GM21717 (cell line): ENCODE measurements around the gene GALNTL6.
"Not testable (repeated sequence)": the region's sequence is repeated elsewhere in the genome, so short reads cannot be mapped to it uniquely, and the experiment has no call there.

Experiments used
- ATAC-seq: cut with Tn5 transposase; IDR thresholded peaks from one replicate; pipeline ENCODE4 v1.9.1; 2021; ENCODE audit warnings: mild to moderate bottlenecking, moderate library complexity; ENCODE audit not compliant: unreplicated experiment

Gene GALNTL6

DNA sequence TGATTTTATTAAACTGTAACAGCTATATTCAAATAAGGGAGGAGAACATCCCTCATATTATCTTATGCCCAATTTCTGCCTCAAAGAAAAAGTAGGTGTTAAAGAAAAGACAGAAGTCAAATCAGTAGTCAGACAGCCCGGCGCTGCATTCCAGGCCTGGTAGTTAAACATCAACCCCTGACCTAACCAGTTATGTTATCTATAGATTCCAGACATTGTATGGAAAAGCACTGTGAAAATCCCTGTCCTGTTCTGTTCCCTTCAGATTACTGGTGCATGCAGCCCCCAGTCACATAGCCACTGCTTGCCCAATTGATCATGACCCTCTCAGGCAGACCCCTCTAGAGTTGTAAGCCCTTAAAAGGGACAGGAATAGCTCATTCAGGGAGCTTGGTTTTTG is 1085.5 kb downstream of the GALNTL6 start:
- ATAC-seq = no peak

DNA sequence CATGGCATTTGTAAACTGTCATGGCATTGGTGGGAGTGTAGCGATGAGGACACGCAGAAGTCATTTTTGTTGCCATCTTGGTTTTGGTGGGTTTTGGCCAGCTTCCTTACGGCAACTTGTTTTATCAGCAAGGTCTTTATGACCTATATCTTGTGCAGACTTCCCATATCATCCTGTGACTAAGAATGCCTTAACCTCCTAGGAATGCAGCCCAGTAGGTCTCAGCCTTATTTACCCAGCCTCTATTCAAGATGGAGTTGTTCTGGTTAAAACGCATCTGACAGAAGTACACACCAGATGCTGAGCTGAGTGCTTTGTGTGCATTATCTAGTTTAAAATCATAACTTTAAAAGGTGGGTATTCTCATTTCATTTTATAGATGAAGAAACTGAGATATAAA is 1086.7 kb downstream of the GALNTL6 start:
- ATAC-seq = no peak

DNA sequence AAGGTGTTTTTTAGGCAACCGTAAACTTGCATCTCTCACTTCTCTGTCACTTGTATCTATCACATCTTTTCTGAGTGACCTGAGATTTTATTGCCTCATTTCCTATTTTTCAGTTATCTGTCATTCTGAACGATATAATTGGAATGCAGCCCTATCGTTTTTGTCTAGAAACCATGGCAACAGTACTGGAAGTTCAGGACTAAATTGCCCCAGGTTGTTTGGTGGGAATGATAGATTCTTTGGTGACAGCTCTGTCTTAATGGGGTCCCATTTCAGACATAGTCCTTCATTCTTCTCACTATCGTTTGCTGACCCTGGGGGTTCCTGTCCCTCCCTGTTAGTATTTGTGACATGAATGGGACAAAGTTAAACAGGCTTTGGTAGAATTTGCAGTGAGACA is 1087.7 kb downstream of the GALNTL6 start:
- ATAC-seq = no peak

DNA sequence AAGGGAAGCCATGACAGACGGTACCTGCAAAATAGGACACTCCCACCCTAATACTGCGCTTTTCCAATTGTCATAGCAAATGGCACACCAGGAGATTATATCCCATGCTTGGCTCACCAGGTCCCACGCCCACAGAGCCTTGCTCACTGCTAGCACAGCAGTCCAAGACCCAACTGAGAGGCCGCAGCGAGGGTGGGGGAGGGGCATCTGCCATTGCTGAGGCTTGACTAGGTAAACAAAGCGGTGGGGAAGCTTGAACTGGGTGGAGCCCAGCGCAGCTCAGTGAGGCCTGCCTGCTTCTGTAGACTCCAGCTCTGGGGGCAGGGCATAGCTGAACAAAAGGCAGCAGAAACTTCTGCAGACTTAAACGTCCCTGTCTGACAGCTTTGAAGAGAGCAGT is 1099.3 kb downstream of the GALNTL6 start:
- not testable (repeated sequence) for ATAC-seq

DNA sequence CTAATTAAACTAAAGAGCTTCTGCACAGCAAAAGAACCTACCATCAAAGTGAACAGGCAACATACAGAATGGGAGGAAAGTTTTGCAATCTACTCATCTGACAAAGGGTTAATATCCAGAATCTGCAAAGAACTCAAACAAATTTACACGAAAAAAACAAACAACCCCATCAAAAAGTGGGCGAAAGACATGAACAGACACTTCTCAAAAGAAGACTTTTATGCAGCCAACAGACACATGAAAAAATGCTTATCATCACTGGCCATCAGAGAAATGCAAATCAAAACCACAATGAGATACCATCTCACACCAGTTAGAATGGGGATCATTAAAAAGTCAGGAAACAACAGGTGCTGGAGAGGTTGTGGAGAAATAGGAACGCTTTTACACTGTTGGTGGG is 1104.2 kb downstream of the GALNTL6 start:
- ATAC-seq = not testable (repeated sequence)

DNA sequence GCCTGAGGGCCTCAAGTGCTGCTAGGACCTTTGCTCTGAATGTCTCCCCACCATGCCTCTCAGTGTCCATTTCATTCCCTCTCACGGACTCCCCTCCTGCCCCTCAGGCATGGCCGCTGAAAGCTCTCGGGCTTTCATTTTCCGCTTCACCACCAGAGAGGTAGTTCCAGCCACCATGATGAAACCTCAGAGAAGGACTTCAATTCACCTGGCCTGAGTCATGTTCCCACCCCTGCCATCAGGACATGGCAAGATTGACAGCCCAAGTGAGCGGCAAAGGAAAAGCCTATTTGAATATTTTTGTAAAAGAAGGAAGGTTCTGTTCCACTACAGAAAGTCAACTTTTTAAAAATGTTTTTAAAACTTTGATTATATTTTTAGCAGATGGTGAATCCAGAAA is 1106.1 kb downstream of the GALNTL6 start:
- ATAC-seq = no peak

DNA sequence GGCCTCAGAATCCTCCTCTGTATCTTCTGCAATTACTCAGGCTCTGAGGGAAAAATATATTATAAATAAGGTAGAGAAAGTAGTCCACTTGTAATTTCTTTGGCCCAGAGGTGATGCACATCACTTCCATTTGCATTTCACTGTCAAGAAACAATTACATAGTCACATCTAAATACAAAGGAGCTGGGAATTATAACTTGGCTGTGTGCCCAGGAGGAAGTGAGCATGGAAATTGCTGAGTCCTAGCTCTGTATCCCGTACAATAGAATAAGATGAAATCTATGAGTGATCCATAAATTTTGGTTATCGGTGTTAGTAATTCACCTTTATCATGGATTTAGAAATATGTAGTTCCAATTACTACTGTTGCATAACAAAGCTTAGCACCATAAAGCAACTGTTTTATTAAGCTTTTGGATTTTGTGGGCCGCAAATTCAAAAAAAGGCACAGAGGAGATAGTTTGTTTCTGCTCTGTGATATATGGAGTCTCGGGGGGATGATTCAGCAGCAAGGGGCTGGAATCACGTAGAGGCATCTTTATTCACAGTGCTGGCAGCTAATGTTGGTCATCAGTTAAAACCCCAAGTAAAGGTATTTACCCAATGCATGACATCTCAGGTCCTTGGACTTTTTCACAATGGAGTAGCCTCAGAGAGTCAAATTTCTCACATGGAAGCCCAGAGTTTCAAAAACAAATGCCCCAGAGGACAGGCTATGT is 1114.1 kb downstream of the GALNTL6 start:
- no peak for ATAC-seq

DNA sequence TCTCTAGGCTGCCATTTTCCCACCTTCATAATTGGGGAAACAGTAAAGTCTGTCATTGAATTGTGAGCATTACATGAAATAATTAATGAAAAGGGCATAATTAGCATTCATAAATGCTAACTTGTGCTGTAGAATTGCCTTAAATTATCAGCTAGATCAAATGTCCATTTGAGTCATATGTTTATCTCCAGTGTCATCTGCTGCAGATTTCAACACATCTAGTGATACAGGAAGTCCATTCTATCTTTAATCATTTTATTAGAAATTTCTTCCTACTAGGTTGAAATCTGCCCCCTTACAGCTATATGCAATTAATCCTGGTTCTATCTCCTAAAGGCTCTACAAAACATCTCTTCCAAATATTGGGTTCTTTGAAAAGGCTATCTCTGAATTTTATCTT is 1115.1 kb downstream of the GALNTL6 start:
- no peak for ATAC-seq

DNA sequence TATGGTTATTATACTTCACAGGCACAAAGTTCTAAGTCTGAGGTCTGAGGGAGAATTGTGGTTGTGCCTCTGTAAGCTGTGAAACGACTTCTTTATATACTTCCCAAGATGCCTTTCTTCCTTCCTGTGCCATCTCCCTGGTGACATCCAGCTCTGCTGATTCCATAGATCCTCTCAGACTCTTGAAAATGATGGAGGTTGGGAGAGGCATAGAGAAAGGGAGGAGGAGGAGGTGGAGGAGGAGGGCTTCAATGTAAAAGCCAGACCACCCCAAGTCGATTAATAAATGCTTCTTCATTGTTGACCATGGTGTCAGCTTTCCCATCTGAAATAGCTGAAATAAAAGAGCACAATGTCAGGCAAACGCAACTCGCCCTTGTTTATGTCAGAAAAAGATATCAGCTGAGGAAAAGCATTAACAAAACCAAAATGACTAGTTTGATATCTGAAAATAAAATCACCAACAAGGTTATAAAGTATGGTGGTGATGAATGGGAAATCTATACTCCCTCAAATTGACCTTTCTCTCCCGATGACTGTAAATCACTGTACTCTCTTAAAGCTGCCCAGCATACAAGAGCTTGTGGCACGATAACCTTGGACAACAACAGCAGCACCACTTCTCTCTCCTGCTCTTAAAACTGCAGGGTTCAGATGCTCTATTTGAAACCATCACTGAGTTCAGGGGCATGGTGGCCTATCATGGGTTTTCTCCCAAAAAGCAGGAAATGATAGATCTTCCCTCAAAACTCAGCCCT is 1125.0 kb downstream of the GALNTL6 start:
- ATAC-seq = no peak

DNA sequence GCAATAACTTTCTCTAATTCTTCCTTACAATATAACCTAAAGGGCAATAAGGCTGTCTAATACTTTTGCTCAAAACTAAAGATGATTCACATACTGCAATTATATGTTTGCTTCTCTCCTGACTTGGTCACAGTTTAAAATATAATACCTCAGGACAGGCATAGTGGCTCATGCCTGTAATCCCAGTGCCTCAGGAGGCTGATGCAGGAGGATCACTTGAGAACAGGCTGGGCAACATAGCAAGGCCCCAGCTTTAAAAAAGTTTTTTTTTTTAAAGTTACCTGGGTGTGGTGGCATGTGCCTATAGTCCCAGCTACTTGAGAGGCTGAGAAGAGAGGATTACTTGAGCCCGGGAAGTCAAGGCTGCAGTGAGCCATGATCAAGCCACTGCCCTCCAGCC is 1125.7 kb downstream of the GALNTL6 start:
- no peak for ATAC-seq

DNA sequence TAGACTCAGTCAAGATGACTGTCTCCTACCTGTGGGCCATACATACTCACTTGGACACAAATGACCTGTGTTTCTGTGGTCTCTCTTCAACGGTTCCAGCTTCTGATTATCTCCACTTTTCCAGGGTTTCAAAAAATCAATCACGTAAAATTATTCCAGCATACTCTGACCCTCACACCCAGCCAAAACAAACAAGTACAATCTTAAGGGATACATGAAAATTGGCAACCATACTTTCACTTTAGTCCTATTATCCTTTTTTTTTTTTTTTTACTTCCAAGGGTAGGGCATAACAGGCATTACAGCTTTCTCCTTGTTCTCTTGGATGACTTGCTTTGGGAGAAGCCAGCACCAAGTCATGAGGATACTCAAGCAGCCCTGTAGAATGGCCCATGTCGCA is 1129.6 kb downstream of the GALNTL6 start:
- no peak for ATAC-seq

DNA sequence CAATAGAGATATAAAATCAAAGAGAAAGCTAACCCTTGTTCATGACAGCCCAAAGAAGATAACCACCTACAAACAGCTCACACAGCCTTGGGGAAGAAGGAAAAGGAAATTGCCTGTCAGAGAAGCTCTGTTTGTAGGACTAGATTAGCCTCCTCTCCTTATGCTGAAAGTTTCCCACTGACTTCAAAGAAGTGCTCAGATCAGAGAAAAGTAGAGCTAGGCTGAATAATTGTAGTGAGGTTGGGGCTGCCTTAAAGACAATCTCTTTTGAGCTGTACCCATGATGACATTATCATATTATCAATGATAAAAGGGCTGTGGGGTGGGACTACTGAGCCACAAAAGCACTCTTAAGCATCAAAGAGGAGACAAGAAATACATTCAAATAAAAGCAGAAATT is 1132.4 kb downstream of the GALNTL6 start:
- ATAC-seq = no peak

DNA sequence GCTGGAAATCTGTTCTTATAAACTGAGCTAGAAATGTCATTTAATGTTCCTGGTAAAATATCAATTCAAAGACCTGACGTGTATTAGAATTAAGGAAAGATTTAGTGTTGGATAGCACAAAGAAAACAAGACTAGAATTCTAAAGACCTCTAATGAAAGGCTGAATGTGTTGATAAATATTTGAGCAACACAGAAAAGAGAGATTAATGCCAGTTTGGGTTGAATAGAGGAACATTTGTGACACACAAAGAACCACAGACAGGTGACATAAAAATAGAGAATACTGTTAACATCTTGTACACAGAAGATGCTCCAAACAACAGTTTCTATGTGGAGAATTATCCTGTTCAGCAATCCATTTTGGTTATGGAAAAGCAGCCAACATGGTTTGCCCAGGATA is 1133.3 kb downstream of the GALNTL6 start:
- ATAC-seq = no peak

DNA sequence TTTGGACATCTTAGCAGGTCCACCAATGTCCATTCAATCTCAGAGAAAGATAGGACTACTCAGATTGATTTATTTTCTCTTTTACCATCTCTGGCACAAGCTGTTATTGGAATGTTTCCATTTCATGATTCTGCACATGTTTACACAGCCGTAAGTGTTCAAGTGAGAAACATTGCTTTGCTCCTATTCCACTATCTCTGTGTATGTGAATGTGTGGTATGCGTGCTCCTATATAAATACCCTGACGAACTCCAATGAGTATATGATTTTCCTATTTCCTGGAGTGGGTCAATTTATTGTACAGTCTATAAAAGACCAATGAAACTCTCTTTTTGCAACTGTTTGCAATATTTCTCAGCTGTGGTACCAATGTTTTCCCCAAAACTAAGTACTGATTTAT is 1134.4 kb downstream of the GALNTL6 start:
- no peak for ATAC-seq

DNA sequence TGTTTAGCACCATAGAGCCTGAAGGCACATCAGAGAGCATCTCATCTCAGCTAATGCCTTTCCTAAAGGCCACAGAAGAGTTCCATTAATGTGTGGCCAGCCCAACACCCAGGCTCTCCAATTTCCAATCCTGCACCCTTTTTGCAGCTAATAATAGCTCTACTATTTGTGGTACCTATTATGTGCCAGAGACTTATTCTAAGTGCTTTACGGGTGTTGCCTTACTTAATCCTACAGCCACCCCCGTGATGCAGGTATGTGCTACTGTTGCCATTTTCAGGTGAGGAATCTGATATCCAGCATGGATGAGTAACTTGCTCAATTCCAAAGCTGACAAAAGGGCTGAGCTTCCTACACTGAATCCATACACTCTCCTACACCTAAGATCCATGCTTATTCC is 1137.8 kb downstream of the GALNTL6 start:
- no peak for ATAC-seq

DNA sequence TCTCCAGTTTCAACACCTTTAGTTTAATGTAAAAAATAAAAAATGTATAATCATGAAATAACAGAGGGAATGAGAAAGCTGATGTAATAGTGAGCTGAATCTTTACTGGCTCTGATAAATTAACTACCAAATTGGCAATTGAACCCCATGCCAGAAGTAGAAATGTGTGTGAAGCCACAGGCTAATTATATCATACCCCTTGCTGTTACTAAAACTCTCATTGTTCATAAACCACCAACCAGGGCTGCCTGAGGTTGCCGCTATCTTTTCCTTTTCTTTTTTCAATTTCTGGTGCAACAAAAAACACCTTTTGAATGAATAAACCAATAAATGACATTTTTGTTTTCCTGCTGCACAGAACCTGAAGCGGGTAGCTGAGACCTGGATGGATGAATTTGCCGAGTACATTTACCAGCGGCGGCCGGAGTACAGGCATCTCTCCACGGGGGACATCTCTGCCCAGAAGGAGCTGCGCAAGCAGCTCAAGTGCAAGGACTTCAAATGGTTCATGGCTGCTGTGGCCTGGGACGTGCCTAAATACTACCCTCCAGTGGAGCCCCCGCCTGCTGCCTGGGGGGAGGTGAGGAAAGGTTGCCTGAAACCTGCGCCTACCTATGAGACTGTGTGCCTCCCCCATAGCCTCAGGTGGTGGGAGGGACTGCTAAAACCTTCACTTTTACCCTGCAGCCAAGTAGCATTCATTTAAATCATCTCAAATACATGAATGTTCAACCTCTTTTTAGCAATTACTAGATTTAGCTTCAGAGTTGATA is 1138.7 kb downstream of the GALNTL6 start:
- ATAC-seq = no peak

DNA sequence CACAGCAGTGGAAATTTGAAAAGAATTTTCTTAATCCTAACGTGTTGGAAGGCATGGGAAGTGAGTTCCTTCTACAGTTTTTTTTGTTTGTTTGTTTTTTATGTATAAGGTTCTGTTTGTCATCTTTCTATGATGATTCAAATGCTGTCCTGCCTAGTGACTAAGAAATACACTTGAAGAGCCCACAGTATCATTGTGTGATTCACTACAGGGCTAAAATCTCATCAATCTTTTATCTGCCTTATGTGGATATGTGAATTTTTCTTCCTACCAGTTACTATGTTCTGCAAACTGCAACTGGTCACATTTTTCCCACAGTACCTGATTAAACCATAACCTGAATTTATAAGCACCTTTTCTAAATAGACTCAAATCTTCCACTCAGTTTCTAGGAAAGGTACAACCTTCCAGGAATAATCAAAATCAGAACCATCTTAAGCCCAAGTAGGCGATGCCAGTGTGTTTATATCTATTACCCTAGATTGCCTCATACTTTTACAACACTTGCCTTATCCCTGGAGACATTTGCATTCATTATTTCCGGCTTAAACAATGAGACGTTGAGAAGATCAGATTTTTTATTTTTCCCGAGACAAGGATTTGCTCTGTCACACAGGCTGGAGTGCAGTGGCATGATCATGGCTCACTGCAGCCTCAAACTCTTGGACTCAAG is 1140.8 kb downstream of the GALNTL6 start:
- no peak for ATAC-seq

DNA sequence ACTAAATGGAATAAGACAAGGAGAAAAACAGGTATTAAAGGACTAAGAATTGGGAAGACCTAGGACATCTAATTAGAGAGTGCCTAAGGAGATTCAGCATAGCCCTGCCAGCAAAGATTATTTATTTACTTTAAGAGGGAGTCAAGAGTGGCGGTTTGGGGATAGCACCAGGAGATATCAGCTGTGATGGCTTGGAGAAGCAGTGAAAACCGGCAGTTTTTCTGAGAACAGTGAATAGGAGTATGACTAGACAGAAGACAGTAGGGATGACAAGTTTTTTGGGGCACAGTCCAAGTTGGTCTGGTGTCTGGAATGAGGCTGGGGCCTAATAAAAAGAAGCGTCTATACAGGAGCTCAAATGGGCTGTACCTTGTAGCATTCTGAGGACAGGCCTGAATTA is 1143.1 kb downstream of the GALNTL6 start:
- ATAC-seq = not testable (repeated sequence)

DNA sequence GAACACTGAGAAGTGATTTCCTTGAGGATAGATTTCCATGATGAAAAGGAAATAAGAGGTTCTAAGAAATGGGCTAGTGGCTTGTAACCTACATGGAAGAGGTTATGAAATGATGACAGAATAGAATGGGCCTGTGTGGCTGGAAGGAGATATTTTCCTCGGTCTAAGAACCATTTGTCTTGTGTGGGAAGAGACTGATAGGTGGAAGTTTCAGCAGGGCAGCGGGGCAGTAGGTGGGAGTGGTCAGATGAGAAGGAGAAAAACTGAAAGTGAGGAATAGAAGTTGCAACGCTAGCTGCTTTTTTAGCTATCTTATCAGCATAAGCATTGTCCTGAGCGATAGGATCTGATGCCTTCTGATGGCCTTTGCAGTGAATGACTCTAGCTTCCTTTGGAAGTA is 1144.0 kb downstream of the GALNTL6 start:
- no peak for ATAC-seq

DNA sequence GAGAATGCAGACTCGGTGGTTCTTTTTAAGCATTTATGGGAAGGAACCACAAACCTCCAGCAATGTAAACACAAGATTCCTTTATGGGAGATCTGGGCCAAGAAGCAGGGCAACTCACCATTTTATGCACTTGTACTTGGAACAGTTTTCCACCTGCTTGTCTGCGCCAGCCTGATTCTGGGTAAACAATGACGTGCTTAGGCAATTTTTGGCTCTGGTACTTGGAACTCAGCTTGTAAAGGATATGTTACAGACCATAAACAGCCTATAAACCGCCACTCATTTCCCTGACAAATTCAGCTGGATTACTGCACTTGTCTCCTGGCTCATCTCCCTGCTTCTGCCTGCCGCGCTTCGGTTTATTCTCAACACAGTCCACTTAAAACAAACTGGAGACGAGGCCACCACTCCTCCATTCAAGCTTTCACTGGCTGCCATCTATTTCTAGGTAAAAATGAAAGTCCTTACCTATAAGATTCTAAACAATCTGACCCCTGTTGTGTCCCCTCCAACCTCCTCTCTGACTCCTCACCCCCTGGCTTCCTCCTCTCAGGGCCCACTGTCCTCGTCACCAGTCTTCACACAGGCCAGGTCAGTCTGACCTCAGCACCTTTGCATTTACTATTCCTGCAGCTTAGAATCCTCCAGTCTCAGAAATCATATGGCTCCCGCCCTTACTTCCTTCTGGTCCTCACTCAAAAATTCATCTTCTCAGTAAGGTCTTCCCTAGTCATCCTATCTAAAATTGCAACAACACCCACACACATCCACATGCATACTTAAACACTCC is 1149.6 kb downstream of the GALNTL6 start:
- no peak for ATAC-seq
